Neural cell (in vitro differentiated cells): ENCODE results near the gene CXCL13. TPM values are rescaled to one million over a fixed set of nuclear protein-coding genes. Genes with fewer than 3 reads are reported as not detected.

Experiments used
- H2AFZ ChIP-seq: fragments of 200-600, 300-800 bp; sonication (generic), shearing (Covaris generic); 2 replicates; pipeline ENCODE4 v1.6.0; 2014; ENCODE audit warnings: low read depth, mild to moderate bottlenecking, antibody characterized with exemption, low read length, moderate library complexity
- H3F3A ChIP-seq: fragments of 200-600 bp; shearing (Covaris generic); 2 replicates; pipeline ENCODE4 v1.6.1; 2016; ENCODE audit warnings: mild to moderate bottlenecking, moderate library complexity, mixed read lengths, antibody characterized with exemption, low read length; ENCODE audit not compliant: insufficient read depth, poor library complexity, severe bottlenecking
- H3K27ac ChIP-seq: fragments of 200-600, 300-800 bp; sonication (generic), shearing (Covaris generic); 2 replicates; pipeline ENCODE4 v1.5.1; 2014; ENCODE audit warnings: mild to moderate bottlenecking, low read length, moderate library complexity
- H3K27me3 ChIP-seq: fragments of 300-800, 200-600 bp; sonication (generic), shearing (Covaris generic); 2 replicates; pipeline ENCODE4 v1.6.0; 2014; ENCODE audit warnings: mild to moderate bottlenecking, low read depth, low read length, moderate library complexity; ENCODE audit not compliant: insufficient read depth
- H3K36me3 ChIP-seq: fragments of 300-800, 200-600 bp; sonication (generic), shearing (Covaris generic); 2 replicates; pipeline ENCODE4 v1.5.1; 2014; ENCODE audit warnings: mild to moderate bottlenecking, antibody characterized with exemption, low read length, moderate library complexity; ENCODE audit not compliant: insufficient read depth
- H3K4me2 ChIP-seq: fragments of 300-800, 200-600 bp; sonication (generic), shearing (Covaris generic); 2 replicates; pipeline ENCODE4 v1.6.0; 2014; ENCODE audit warnings: mild to moderate bottlenecking, low read length
- H3K4me3 ChIP-seq: fragments of 300-800, 200-600 bp; sonication (generic), shearing (Covaris generic); 2 replicates; pipeline ENCODE4 v1.5.1; 2014; ENCODE audit warnings: mild to moderate bottlenecking, low read length, moderate library complexity
- H3K79me2 ChIP-seq: fragments of 200-600 bp; shearing (Covaris generic); replicated peaks from 2 replicates; pipeline ENCODE4 v1.6.0; 2014; ENCODE audit warnings: mild to moderate bottlenecking, low read length, moderate library complexity; ENCODE audit not compliant: insufficient read depth
- H3K9ac ChIP-seq: fragments of 300-800, 200-600 bp; sonication (generic), shearing (Covaris generic); 2 replicates; pipeline ENCODE4 v1.6.1; 2016; ENCODE audit warnings: mild to moderate bottlenecking, low read length, mixed read lengths
- H3K9me2 ChIP-seq: fragments of 200-600 bp; shearing (Covaris generic); 2 replicates; pipeline ENCODE4 v1.6.1; 2016; ENCODE audit warnings: mild to moderate bottlenecking, low read length, mixed read lengths; ENCODE audit not compliant: insufficient read depth
- H3K9me3 ChIP-seq: fragments of 200-600, 300-800 bp; sonication (generic), shearing (Covaris generic); 2 replicates; pipeline ENCODE4 v1.6.1; 2016; ENCODE audit warnings: mild to moderate bottlenecking, mixed run types, low read length, moderate library complexity, mixed read lengths
- H4K20me1 ChIP-seq: fragments of 200-600 bp; shearing (Covaris generic); 2 replicates; pipeline ENCODE4 v1.6.1; 2016; ENCODE audit warnings: mild to moderate bottlenecking, mixed run types; ENCODE audit not compliant: insufficient read depth
- EP300 ChIP-seq: fragments of 450-650 bp; conservative IDR thresholded peaks from 2 replicates; pipeline ENCODE4 v1.6.1; 2014; ENCODE audit warnings: antibody characterized with exemption, mild to moderate bottlenecking, moderate library complexity; ENCODE audit not compliant: poor library complexity, severe bottlenecking
- EZH2 ChIP-seq: fragments of 200-600, 300-800 bp; shearing (Covaris generic), sonication (generic); IDR thresholded peaks from 2 replicates; pipeline ENCODE4 v1.6.1; 2014; ENCODE audit warnings: antibody characterized with exemption, low read length, borderline replicate concordance, mild to moderate bottlenecking; ENCODE audit not compliant: insufficient read depth, poor library complexity, severe bottlenecking
- MXI1 ChIP-seq: fragments of 450-650 bp; conservative IDR thresholded peaks from 2 replicates; pipeline ENCODE4 v1.6.1; 2014; ENCODE audit warnings: antibody characterized with exemption, mild to moderate bottlenecking; ENCODE audit not compliant: poor library complexity, severe bottlenecking
- POLR2AphosphoS5 ChIP-seq: IDR thresholded peaks from 2 replicates; pipeline ENCODE4 v1.6.1; 2012
- RAD21 ChIP-seq: fragments of 450-650 bp; conservative IDR thresholded peaks from 2 replicates; pipeline ENCODE4 v1.6.1; 2014; ENCODE audit warnings: antibody characterized with exemption, mild to moderate bottlenecking, moderate library complexity
- REST ChIP-seq: IDR thresholded peaks from 2 replicates; pipeline ENCODE4 v1.6.1; 2012; ENCODE audit warnings: borderline replicate concordance
- SMC3 ChIP-seq: fragments of 450-650 bp; conservative IDR thresholded peaks from 2 replicates; pipeline ENCODE4 v1.6.1; 2014; ENCODE audit warnings: antibody characterized with exemption, mild to moderate bottlenecking, moderate library complexity; ENCODE audit not compliant: poor library complexity
- TAF1 ChIP-seq: IDR thresholded peaks from 2 replicates; pipeline ENCODE4 v1.6.1; 2012; ENCODE audit warnings: low read depth
- polyA plus RNA-seq: library from polyadenylated mRNA; depleted of rRNA; stranded (reverse); fragments of >200 nt; gene quantifications from 2 replicates; pipeline ENCODE4 v1.2.3, GENCODE V29; 2014
- TF ChIP-seq, protein P1 (sequence below): fragments of 450-650 bp; IDR thresholded peaks from 2 replicates; pipeline ENCODE4 v1.5.1; 2014; ENCODE audit warnings: antibody characterized with exemption, mild to moderate bottlenecking, moderate library complexity; ENCODE audit not compliant: poor library complexity, severe bottlenecking

Gene CXCL13
- polyA plus RNA-seq, 1 donor from 2014 or later = not detected

- no peak overlapping the region for H2AFZ ChIP-seq
- no peaks in the 10 kb centered on the region for H3K27me3 ChIP-seq
- H3F3A ChIP-seq = no peaks in the 10 kb centered on the region
- H3K36me3 ChIP-seq = no peaks in the 10 kb centered on the region
- H3K4me3 ChIP-seq = no peak overlapping the region
- H3K9me3 ChIP-seq = no peaks in the 10 kb centered on the region
- H4K20me1 ChIP-seq = no peaks in the 10 kb centered on the region
- H3K79me2 ChIP-seq = no peaks in the 10 kb centered on the region
- no peaks in the 10 kb centered on the region for H3K9me2 ChIP-seq
- TF ChIP-seq SMC3 (no peak), EP300 (no peak), POLR2AphosphoS5 (no peak), RAD21 (no peak), EZH2 (no peak), TAF1 (no peak), REST (no peak), MXI1 (no peak)
- TF ChIP-seq, protein P1, sequence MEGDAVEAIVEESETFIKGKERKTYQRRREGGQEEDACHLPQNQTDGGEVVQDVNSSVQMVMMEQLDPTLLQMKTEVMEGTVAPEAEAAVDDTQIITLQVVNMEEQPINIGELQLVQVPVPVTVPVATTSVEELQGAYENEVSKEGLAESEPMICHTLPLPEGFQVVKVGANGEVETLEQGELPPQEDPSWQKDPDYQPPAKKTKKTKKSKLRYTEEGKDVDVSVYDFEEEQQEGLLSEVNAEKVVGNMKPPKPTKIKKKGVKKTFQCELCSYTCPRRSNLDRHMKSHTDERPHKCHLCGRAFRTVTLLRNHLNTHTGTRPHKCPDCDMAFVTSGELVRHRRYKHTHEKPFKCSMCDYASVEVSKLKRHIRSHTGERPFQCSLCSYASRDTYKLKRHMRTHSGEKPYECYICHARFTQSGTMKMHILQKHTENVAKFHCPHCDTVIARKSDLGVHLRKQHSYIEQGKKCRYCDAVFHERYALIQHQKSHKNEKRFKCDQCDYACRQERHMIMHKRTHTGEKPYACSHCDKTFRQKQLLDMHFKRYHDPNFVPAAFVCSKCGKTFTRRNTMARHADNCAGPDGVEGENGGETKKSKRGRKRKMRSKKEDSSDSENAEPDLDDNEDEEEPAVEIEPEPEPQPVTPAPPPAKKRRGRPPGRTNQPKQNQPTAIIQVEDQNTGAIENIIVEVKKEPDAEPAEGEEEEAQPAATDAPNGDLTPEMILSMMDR = no peak
- H3K4me2 ChIP-seq = no peak overlapping the region
- no peak overlapping the region for H3K9ac ChIP-seq
- no peak overlapping the region for H3K27ac ChIP-seq
These were observed 10.2 kb upstream of the CXCL13 start for GRCh38 chr4:77595364-77595973.

DNA sequence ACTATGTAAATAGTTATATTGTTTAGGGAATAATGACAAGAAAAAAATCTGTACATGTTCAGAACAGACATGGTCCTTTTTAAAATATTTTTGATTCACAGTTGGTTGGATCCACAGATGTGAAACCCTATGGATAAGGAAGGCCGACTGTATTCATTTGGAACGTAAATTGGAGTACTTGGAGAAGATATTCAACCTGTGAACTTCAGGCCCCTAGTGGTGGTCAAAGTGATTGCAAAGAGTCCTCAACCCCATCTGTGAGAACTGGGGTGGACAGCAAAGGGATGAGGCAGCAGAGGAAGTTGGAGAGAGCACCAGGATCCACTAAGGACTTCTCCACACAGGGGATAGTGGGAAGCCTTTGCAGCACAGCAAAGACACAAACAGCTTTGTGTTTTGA, 6.2 kb upstream of the CXCL13 start:
- Histone ChIP-seq H3K9me3 (no peaks in the 10 kb centered on the region), H2AFZ (no peak overlapping the region), H3F3A (no peaks in the 10 kb centered on the region), H3K27ac (no peak overlapping the region), H4K20me1 (no peaks in the 10 kb centered on the region), H3K4me2 (no peak overlapping the region), H3K27me3 (no peaks in the 10 kb centered on the region), H3K79me2 (no peaks in the 10 kb centered on the region), H3K9ac (no peak overlapping the region), H3K9me2 (no peaks in the 10 kb centered on the region), H3K4me3 (no peak overlapping the region), H3K36me3 (no peaks in the 10 kb centered on the region)
- TF ChIP-seq EP300 (no peak), REST (no peak), MXI1 (no peak), TAF1 (no peak), RAD21 (no peak), POLR2AphosphoS5 (no peak), SMC3 (no peak), EZH2 (no peak)
- TF ChIP-seq, protein P1 = no peak
